ENCODE measurements around the gene TUT1.
"Not testable (repeated sequence)": the region's sequence is repeated elsewhere in the genome, so short reads cannot be mapped to it uniquely, and the experiment has no call there.

TUT1 gene

GRCh38 chr11:62577046-62577714, 14.1 kb downstream of the TUT1 start:
- no peak for TF ChIP-seq POLR2A (IDR thresholded peaks at IDR 0.05; ENCODE audit: low read depth, low read length)
- FAIRE-seq (no peak), DNase-seq (ENCODE audit: insufficient read length, low spot score) (no peak)

GRCh38 chr11:62575837-62576236, 15.5 kb downstream of the TUT1 start:
- TF ChIP-seq POLR2A (IDR thresholded peaks at IDR 0.05; ENCODE audit: low read depth, low read length), result no peak
- DNase-seq (ENCODE audit: insufficient read length, low spot score), result no peak
- FAIRE-seq, result no peak

GRCh38 chr11:62575156-62575555, 16.2 kb downstream of the TUT1 start:
- no peak for TF ChIP-seq POLR2A (IDR thresholded peaks at IDR 0.05; ENCODE audit: low read depth, low read length)
- FAIRE-seq (no peak), DNase-seq (ENCODE audit: insufficient read length, low spot score) (no peak)

- DNase-seq (ENCODE audit: insufficient read length, low spot score) (no peak), FAIRE-seq (no peak)
- peak; percentile 33 for TF ChIP-seq POLR2A (IDR thresholded peaks at IDR 0.05; ENCODE audit: low read depth, low read length)
Observed at GRCh38 chr11:62574363-62575071, 16.8 kb downstream of the TUT1 start.

- DNase-seq (ENCODE audit: insufficient read length, low spot score), result peak; percentile 92
- peak; percentile 91 for TF ChIP-seq POLR2A (IDR thresholded peaks at IDR 0.05; ENCODE audit: low read depth, low read length)
- peak; percentile 11 for FAIRE-seq
Observed at GRCh38 chr11:62573592-62574362, 17.5 kb downstream of the TUT1 start, which contains the start of gene EEF1G. EEF1G (minus strand) TSS chr11:62573891; CDS start chr11:62573842, 49 bp downstream.

- DNase-seq (ENCODE audit: insufficient read length, low spot score), result no peak
- no peak for FAIRE-seq
- TF ChIP-seq POLR2A (IDR thresholded peaks at IDR 0.05; ENCODE audit: low read depth, low read length), result no peak
Observed at GRCh38 chr11:62573006-62573591, 18.2 kb downstream of the TUT1 start.

- TF ChIP-seq POLR2A (IDR thresholded peaks at IDR 0.05; ENCODE audit: low read depth, low read length), result no peak
- FAIRE-seq (no peak), DNase-seq (ENCODE audit: insufficient read length, low spot score) (no peak)
Observed at GRCh38 chr11:62572431-62572830, 18.9 kb downstream of the TUT1 start.

GRCh38 chr11:62571493-62571892, 19.8 kb downstream of the TUT1 start:
- FAIRE-seq, result not testable (repeated sequence)

GRCh38 chr11:62570903-62571302, 20.4 kb downstream of the TUT1 start:
- DNase-seq (ENCODE audit: insufficient read length, low spot score); FAIRE-seq: not testable (repeated sequence)

More at GRCh38 chr11:62571493-62571892, 19.8 kb downstream of the TUT1 start:
- DNase-seq (ENCODE audit: insufficient read length, low spot score), result not testable (repeated sequence)

- no peak for DNase-seq (ENCODE audit: insufficient read length, low spot score)
- no peak for TF ChIP-seq POLR2A (IDR thresholded peaks at IDR 0.05; ENCODE audit: low read depth, low read length)
- FAIRE-seq, result no peak
Observed at GRCh38 chr11:62569611-62570010, 21.7 kb downstream of the TUT1 start.

- no peak for TF ChIP-seq POLR2A (IDR thresholded peaks at IDR 0.05; ENCODE audit: low read depth, low read length)
- FAIRE-seq, result no peak
Observed at GRCh38 chr11:62567018-62567633, 24.2 kb downstream of the TUT1 start.

GRCh38 chr11:62566247-62566646, 25.1 kb downstream of the TUT1 start:
- FAIRE-seq, result no peak
- no peak for TF ChIP-seq POLR2A (IDR thresholded peaks at IDR 0.05; ENCODE audit: low read depth, low read length)
- no peak for DNase-seq (ENCODE audit: insufficient read length, low spot score)

More at GRCh38 chr11:62567018-62567633, 24.2 kb downstream of the TUT1 start:
- no peak for DNase-seq (ENCODE audit: insufficient read length, low spot score)

- TF ChIP-seq POLR2A (IDR thresholded peaks at IDR 0.05; ENCODE audit: low read depth, low read length), result no peak
- DNase-seq (ENCODE audit: insufficient read length, low spot score), result no peak
- no peak for FAIRE-seq
Observed at GRCh38 chr11:62565100-62565802, 26.1 kb downstream of the TUT1 start.

- not testable (repeated sequence) for DNase-seq (ENCODE audit: insufficient read length, low spot score); FAIRE-seq
Observed at GRCh38 chr11:62561677-62562230, 29.6 kb downstream of the TUT1 start.

All from H54 (cell line).